Measurements from ENCODE around the gene MAP7D1. TPM values are rescaled to one million over a fixed set of nuclear protein-coding genes. Genes with fewer than 3 reads are reported as not detected.
A peak's percentile ranks its signal among the peaks of the same experiment; 100 is the strongest.

Gene MAP7D1
- total and polyA plus RNA-seq, 2 experiments from 2014 or later, result 141 to 239 TPM

DNA sequence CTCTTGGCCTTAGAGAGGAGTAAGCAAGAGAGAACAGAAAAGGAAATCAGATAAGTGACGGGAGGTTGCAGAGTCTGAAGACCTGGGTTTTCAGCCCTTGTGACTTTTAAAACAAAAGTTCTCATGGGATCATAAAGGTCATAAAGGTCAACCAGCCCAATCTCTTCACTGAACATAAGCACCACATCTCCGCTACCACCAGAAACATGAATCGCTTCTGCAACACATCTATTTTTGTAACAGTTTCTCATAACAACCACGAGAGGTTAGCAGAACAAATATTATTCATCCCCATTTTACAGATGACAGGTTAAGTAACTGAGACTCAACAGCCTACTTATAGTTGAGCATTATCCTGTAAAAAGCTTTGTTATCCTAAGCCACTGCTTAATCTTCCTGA lies 12.5 kb upstream of the MAP7D1 start:
- no peaks in the 10 kb centered on the region for H3K9me3 ChIP-seq (ENCODE audit: low read depth)
- H3K36me3 ChIP-seq, result peaks cover 4% of the 10 kb centered on the region
- H3K27ac ChIP-seq, result no peak overlapping the region
- no peak overlapping the region for H3K4me3 ChIP-seq
- H3K4me1 ChIP-seq (ENCODE audit: low read depth), result no peaks in the 10 kb centered on the region
- H3K27me3 ChIP-seq, result no peaks in the 10 kb centered on the region
- TF ChIP-seq, protein P1, sequence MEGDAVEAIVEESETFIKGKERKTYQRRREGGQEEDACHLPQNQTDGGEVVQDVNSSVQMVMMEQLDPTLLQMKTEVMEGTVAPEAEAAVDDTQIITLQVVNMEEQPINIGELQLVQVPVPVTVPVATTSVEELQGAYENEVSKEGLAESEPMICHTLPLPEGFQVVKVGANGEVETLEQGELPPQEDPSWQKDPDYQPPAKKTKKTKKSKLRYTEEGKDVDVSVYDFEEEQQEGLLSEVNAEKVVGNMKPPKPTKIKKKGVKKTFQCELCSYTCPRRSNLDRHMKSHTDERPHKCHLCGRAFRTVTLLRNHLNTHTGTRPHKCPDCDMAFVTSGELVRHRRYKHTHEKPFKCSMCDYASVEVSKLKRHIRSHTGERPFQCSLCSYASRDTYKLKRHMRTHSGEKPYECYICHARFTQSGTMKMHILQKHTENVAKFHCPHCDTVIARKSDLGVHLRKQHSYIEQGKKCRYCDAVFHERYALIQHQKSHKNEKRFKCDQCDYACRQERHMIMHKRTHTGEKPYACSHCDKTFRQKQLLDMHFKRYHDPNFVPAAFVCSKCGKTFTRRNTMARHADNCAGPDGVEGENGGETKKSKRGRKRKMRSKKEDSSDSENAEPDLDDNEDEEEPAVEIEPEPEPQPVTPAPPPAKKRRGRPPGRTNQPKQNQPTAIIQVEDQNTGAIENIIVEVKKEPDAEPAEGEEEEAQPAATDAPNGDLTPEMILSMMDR (IDR thresholded peaks at IDR 0.05; ENCODE audit: low read depth, low read length), result no peak
- DNase-seq (ENCODE audit: low read depth in 1 of 2, low spot score in 1 of 2), result no peak

DNA sequence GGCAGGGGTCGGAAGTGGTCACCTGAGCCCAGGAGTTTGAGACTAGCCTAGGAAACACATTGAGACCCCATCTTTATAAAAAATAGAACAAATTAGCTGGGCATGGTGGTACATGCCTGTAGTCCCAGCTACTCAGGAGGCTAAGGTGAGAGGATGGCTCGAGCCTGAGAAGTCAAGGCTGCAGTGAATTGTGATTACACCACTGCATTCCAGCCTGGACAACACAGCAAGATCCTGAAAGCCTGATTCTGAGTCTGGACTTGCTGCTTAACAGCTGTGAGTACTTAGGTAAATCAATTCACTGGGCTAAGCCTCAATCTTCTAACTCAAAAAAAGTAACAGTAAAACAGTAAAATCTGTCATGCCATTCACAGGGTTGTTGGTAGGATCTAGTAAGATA lies 11.5 kb upstream of the MAP7D1 start:
- no peak overlapping the region for H3K27ac ChIP-seq
- H3K4me1 ChIP-seq (ENCODE audit: low read depth), result no peaks in the 10 kb centered on the region
- no peak overlapping the region for H3K4me3 ChIP-seq
- H3K36me3 ChIP-seq, result no peaks in the 10 kb centered on the region
- H3K9me3 ChIP-seq (ENCODE audit: low read depth), result no peaks in the 10 kb centered on the region
- TF ChIP-seq, protein P1 (IDR thresholded peaks at IDR 0.05; ENCODE audit: low read depth, low read length), result no peak
- no peak for DNase-seq (ENCODE audit: low read depth in 1 of 2, low spot score in 1 of 2)
- H3K27me3 ChIP-seq, result no peaks in the 10 kb centered on the region

DNA sequence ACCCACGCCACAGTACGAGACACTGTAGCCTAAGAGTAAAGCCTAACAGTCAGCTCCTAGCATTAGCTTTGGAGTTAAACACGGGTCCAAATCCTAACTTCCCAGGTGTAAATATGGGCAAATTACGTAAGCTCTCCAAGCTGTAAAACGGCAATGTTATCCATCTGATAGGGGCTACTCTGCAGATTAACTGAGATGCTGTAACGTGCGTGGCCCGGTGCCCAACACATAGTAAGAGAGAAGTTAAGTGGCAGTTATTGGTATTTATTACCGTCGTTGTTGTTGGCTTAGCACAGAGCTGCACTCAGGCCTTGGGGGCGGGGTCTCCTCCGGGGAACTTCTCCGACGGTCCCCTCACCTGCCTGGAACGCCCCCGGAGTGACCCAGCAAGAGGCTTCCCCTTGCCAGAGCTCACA lies 7.1 kb upstream of the MAP7D1 start:
- Histone ChIP-seq H3K9me3 (ENCODE audit: low read depth) (no peaks in the 10 kb centered on the region), H3K4me1 (ENCODE audit: low read depth) (peaks cover 16% of the 10 kb centered on the region), H3K36me3 (no peaks in the 10 kb centered on the region), H3K27me3 (no peaks in the 10 kb centered on the region), H3K27ac (peak overlapping the region; percentile 95), H3K4me3 (peak overlapping the region; percentile 45)
- TF ChIP-seq, protein P1 (IDR thresholded peaks at IDR 0.05; ENCODE audit: low read depth, low read length), result no peak
- DNase-seq (ENCODE audit: low read depth in 1 of 2, low spot score in 1 of 2), result no peak

DNA sequence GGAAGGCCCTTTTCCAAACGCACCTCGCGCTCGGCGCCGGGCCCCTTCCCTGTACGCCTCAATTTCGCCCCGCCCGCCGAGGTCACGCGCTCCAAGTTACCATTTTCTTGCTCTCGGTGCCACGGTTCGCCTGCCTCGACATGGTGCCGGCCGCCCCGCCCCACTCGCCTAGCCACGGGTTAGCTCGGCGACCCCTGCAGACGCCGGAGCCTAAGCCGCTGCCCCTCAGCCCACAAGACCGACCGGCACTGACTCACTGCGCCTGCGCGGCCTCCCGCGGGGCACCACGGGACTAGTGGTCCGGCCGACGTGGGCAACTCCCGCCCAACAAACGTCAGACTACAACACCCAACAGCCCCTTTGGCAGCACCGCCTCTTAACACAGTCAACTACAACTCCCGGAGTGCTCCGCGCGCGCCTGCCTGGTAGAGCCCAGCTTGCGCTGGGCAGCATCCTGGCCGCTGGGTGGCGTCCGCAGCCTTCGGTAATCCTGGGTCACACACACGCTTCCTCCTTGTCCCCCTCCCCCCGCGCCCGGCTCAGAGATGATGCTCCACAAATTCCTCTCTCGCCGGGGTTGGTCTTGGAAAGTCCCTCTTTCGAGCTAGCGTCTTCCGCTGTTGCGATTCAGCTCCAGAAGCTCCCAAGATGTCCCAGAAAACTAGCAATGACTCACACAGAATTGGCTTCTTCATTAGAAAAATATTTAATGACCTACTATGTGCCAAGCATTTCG lies 6.6 kb upstream of the MAP7D1 start, which contains the start of gene TRAPPC3:
TSS of gene TRAPPC3 (minus strand) at position 250 of the 736 bp plus-strand sequence. CDS start at position 142, 108 bp downstream.
- DNase-seq (ENCODE audit: low read depth in 1 of 2, low spot score in 1 of 2), result peak; percentile 100
- H3K4me3 ChIP-seq, result peak within 1 kb of the TSS; percentile 45
- H3K27me3 ChIP-seq, result no peaks in the 10 kb centered on the region
- H3K9me3 ChIP-seq (ENCODE audit: low read depth), result no peaks in the 10 kb centered on the region
- H3K36me3 ChIP-seq, result no peaks in the 10 kb centered on the region
- peak within 1 kb of the TSS; percentile 95 for H3K27ac ChIP-seq
- peaks cover 19% of the 10 kb centered on the region for H3K4me1 ChIP-seq (ENCODE audit: low read depth)
- TF ChIP-seq, protein P1 (IDR thresholded peaks at IDR 0.05; ENCODE audit: low read depth, low read length), result peak; percentile 96

DNA sequence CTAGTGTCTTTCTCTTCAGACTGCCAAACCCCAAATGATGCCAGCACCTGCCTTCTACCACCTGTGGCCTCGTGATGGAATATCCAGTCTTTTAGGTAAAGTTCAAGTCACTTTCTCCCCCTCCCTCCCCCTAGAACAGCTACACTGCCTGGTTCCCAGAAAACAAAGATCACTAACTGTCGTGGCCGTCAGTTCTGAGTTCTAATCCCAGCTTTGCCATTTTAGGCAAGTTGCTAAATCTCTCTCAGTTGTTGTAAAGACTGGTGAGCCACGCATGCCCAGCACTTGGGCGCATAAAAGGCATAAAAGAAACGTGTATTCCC lies 6.0 kb upstream of the MAP7D1 start:
- TF ChIP-seq, protein P1 (IDR thresholded peaks at IDR 0.05; ENCODE audit: low read depth, low read length), result no peak
- DNase-seq (ENCODE audit: low read depth in 1 of 2, low spot score in 1 of 2), result no peak
- Histone ChIP-seq H3K9me3 (ENCODE audit: low read depth) (no peaks in the 10 kb centered on the region), H3K4me1 (ENCODE audit: low read depth) (peaks cover 25% of the 10 kb centered on the region), H3K27me3 (no peaks in the 10 kb centered on the region), H3K27ac (peak overlapping the region; percentile 89), H3K4me3 (no peak overlapping the region), H3K36me3 (no peaks in the 10 kb centered on the region)
